HG03520 (cell line): ENCODE measurements around the gene TSPAN33.
A peak's percentile ranks its signal among the peaks of the same experiment; 100 is the strongest.
"Not testable (repeated sequence)": the region's sequence is repeated elsewhere in the genome, so short reads cannot be mapped to it uniquely, and the experiment has no call there.

Source experiments
- ATAC-seq: cut with Tn5 transposase; IDR thresholded peaks from one replicate; pipeline ENCODE4 v1.9.1; 2021; ENCODE audit warnings: mild to moderate bottlenecking, moderate library complexity; ENCODE audit not compliant: unreplicated experiment

TSPAN33 gene, protein sequence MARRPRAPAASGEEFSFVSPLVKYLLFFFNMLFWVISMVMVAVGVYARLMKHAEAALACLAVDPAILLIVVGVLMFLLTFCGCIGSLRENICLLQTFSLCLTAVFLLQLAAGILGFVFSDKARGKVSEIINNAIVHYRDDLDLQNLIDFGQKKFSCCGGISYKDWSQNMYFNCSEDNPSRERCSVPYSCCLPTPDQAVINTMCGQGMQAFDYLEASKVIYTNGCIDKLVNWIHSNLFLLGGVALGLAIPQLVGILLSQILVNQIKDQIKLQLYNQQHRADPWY

GRCh38 chr7:129144095-129144833, at the start of gene TSPAN33:
TSS of gene TSPAN33 (plus strand) at chr7:129144707. CDS start at chr7:129144981, 274 bp downstream.
- peak; percentile 62 for ATAC-seq

DNA sequence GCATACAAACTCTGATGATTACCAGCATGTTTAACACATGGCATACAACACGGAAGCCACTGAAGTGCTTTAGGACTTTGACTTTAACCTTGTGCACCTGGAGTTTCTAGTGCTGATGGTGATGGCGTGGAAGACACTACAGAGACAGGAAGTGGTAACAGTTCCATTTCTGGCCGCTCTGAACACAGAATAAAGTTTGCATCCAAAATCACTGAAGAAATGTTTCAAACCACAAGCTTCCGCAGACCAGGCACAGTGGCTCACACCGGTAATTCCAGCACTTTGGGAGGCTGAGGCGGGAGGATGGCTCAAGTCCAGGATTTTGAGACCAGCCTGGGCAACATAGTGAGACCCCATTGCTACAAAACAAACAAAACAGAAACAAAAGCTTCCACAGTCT, 49.2 kb upstream of the TSPAN33 start:
- peak; percentile 84 for ATAC-seq

GRCh38 chr7:129098409-129099084, 46.0 kb upstream of the TSPAN33 start:
- ATAC-seq: no peak

- no peak for ATAC-seq
Observed at GRCh38 chr7:129100827-129101166, 43.7 kb upstream of the TSPAN33 start.

GRCh38 chr7:129101746-129102145, 42.8 kb upstream of the TSPAN33 start:
- ATAC-seq: no peak

DNA sequence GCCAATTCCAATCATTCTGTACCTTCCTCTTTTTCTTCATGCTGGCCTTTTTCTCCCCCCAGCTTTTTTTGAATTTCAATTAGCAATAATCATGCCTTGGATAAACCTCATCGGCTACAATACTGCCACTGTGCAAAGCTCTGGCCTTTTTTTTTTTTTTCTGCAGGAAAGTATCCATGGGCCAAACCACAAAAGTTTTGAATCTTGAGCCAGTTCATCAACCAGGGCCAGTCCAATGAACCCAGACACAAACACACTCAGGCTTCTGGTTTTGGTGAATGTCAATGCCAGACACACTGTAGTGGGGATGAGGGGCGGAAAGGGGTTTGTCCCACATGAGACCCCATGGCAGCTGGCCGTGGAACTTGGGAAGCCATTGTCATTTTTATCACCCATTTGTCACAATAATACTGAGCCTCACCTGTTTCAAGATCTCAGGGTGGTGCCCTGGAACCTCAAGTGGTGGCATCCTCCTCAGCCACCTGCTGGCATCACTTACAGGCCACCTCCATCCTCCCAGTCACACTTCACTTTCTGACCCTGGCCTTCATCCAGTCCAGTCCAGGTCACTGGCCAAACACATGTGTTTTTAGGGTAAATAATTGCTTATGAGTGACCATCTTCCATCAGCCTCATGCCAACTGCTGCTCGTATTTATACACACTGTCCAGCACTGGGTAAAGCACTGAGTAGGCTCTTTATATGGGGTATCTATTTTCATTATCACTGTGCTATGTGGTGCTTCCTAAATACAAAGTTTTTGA, 40.8 kb upstream of the TSPAN33 start:
- ATAC-seq: no peak

DNA sequence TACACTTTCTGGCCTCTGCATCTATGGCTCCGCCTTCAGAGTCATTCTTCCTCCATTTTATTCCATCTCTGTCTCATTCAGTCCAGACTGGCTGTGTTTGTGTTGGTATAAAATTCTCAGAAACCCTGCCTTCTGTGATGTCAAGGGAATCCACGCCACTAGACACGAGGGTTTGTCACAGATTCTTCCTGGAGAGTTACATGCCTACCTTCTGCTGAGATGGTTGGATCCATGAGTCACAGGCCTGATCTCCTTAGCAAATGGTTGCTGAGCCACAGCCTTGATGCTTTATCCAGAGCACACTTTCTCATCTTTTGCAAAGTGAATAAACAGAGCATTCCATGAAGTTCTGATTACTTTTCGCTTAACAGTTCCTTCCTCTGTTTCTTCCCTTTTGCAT, 35.9 kb upstream of the TSPAN33 start:
- ATAC-seq: no peak

GRCh38 chr7:129110258-129110981, 34.1 kb upstream of the TSPAN33 start:
- no peak for ATAC-seq

DNA sequence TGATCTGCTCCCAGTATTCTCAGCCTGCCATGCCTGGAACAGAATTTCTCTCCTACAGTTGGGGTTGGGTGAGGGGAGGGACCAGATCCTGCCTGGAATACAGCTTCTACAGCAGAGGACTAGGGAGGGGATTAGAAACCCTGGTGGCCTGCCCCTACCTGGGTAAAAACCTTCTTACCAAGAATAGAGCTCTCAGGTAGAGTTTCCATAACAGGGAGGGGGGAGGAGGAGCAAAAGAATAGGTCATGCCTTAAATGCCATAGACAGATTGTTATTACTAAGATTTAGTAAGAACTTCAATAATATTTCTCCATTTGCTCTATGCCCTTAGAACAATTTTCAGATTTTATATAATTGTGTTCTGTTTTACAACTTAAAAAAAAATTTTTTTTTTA, 33.5 kb upstream of the TSPAN33 start:
- no peak for ATAC-seq

DNA sequence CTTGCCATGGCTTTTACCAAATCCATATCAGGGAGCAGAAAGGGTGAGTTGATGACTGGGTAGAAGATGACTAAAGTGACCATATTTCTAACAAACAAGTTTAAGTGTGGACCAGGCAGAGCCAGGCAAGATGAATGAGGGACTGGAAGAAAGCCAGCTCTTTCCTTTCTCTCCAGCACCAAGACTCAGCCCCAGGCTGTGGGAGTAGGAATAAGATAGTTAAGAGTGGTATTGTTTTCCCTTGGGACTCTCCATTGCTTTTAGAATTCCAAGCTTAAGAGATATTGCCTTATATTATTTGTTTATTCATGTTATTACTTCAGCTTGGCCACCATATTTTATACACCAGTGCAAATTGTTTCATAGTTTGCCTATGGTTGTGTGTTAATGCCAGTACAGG, 28.8 kb upstream of the TSPAN33 start:
- ATAC-seq: no peak

DNA sequence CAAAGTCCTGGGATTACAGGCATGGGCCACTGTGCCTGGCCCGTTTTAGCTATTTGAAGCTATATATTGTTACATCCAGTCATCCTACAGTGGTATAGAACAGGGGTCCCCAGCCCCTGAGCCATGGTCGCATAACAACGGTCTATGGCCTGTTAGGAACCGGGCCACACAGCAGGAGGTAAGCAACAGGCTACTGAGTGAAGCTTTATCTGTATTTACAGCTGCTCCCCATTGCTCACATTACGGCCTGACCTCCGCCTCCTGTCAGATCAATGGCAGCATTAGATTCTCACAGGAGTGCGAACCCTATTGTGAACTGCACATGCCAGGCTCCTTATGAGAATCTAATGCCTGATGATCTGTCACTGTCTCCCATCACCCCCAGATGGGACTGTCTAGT, 26.3 kb upstream of the TSPAN33 start:
- ATAC-seq: no peak

- no peak for ATAC-seq
Observed at GRCh38 chr7:129118976-129119375, 25.5 kb upstream of the TSPAN33 start.

GRCh38 chr7:129121501-129122077, 22.9 kb upstream of the TSPAN33 start:
- not testable (repeated sequence) for ATAC-seq

DNA sequence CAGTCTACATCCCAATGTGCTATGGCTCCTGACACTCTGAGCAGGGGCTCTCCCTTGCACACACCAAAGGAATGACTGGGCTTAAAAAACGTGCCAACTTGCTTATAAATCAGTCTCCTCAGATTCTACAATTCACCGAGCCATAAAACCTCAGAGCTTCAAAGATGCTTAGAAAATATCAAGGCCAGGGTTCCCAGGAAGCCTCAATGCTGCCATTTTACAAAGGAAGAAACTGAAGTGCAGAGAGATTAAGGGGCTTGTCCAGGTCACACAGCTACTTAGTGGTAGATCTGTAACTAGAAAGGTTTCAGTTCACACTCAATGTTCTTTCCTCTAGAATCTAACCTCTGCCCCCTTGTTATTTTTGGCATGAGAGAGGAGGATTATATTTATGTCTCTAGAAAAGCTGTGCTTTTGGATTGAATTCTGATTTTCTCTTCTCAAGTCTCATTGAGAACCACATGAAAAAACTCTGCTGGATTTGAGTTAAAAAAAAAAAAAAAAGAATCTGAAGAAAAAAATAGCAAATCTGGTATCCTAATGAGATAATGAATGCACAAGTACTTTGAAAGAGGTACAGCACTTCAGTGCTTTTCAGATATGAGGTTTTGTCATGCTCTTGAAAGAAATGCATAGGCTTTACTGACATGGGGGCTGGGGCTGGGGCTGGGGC, 22.3 kb upstream of the TSPAN33 start:
- ATAC-seq: peak; percentile 49

GRCh38 chr7:129122751-129123509, 21.6 kb upstream of the TSPAN33 start:
- peak; percentile 54 for ATAC-seq

DNA sequence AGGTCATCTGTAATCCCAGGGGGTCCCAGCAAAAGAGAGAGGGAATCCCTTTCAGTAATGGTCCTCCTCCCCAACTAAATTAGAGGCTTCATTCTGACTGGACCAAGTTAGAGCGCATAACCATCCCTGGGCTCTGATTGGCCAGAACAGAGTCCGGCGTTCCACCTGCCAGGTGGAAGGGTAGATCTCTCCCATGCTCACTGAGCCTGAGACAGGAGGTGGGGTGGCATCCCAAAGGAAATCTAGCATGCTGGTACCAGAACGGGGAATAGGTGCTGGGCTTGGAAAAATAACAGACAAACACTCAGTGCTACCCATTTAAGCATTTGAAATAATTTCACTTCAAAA, 21.0 kb upstream of the TSPAN33 start:
- no peak for ATAC-seq

- ATAC-seq: no peak
Observed at GRCh38 chr7:129126314-129126713, 18.2 kb upstream of the TSPAN33 start.

DNA sequence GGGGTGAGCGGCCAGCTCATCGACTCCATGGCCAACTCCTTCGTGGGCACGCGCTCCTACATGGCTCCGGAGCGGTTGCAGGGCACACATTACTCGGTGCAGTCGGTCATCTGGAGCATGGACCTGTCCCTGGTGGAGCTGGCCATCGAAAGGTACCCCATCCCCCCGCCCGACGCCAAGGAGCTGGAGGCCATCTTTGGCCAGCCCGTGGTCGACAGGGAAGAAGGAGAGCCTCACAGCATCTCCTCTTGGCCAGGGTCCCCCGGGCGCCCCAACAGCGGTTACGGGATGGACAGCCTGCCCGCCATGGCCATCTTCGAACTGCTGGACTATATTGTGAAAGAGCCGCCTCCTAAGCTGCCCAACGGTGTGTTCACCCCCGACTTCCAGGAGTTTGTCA, 17.4 kb upstream of the TSPAN33 start:
- no peak for ATAC-seq

- no peak for ATAC-seq
Observed at GRCh38 chr7:129127601-129128000, 16.9 kb upstream of the TSPAN33 start.
